ENCODE measurements around the gene CCDC38. TPM values are rescaled to one million over a fixed set of nuclear protein-coding genes. Genes with fewer than 3 reads are reported as not detected.

Gene CCDC38
- not detected in 2 replicates for total RNA-seq

- peak within 1 kb of the TSS; percentile 80 for H3K4me3 ChIP-seq (ENCODE audit: low read depth, low read length)
- DNase-seq (ENCODE audit: low read depth): peak; percentile 44
- TF ChIP-seq CTCF (IDR thresholded peaks at IDR 0.05; ENCODE audit: insufficient read depth, low read depth, low read length): no peak
Measured at GRCh38 chr12:95942524-95943329, at the start of gene CCDC38. CCDC38 (minus strand) TSS chr12:95942614; CDS start chr12:95936509, 6,105 bp downstream.

DNA sequence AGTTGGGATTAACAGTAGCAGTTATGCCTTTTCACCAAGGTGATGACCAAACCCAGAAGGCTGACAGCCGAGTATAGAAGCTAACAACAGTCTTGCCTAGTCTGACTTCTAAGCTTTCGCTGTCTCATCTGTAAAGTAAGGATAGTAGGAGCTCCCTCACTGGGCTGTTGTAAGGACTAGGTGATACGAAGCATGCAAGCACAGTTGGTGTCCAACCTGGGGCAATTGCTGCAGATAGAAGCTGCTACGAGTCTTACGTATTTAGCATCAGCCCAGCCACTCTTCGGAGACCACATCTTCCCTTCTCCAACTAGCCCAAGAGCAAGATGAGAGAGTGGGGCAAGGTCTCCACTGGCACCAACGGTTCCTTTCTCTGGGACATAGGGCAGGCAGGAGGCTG lies 47.7 kb upstream of the CCDC38 start:
- DNase-seq (ENCODE audit: low read depth): no peak
- H3K4me3 ChIP-seq (ENCODE audit: low read depth, low read length): no peak overlapping the region
- no peak for TF ChIP-seq CTCF (IDR thresholded peaks at IDR 0.05; ENCODE audit: insufficient read depth, low read depth, low read length)

GRCh38 chr12:95989504-95990123 lies 47.2 kb upstream of the CCDC38 start:
- TF ChIP-seq CTCF (IDR thresholded peaks at IDR 0.05; ENCODE audit: insufficient read depth, low read depth, low read length): no peak
- no peak for DNase-seq (ENCODE audit: low read depth)
- H3K4me3 ChIP-seq (ENCODE audit: low read depth, low read length): no peak overlapping the region

DNA sequence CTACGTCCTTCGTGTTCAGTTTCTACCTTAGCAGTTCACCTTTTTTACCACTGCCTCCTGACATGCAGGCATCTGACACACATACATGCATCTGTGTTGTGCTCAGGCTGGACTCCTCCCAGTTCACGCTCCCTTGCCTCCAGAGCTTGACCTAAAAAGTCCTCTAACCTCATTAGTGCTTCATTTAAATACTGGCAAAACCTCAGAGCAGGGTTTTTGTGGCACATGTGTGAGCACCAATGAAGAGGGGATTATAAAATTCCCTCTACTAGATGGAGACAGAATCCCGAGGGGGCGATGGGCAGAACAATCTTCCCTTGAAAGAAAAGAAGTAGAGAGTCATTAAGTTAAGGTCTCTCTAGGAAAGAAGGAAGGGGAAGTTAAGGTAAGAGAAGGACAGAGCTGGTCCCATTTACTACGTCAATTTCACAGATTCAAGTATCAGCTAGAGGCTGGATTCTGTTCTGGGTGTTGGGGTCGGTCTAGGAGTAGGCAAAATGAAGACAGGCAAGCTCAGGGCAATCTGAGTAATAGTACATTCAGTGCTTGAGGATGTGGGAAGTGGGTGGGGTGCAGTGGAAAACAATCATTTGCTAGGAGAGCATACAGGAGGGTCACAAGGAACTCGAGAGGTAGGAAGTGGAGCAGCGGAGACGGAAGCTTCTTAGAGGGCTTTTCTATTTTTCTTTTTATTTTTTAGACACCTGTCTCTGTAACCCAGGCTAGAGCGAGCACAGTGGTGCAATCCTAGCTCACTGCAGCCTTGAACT lies 46.3 kb upstream of the CCDC38 start:
- TF ChIP-seq CTCF (IDR thresholded peaks at IDR 0.05; ENCODE audit: insufficient read depth, low read depth, low read length): no peak

DNA sequence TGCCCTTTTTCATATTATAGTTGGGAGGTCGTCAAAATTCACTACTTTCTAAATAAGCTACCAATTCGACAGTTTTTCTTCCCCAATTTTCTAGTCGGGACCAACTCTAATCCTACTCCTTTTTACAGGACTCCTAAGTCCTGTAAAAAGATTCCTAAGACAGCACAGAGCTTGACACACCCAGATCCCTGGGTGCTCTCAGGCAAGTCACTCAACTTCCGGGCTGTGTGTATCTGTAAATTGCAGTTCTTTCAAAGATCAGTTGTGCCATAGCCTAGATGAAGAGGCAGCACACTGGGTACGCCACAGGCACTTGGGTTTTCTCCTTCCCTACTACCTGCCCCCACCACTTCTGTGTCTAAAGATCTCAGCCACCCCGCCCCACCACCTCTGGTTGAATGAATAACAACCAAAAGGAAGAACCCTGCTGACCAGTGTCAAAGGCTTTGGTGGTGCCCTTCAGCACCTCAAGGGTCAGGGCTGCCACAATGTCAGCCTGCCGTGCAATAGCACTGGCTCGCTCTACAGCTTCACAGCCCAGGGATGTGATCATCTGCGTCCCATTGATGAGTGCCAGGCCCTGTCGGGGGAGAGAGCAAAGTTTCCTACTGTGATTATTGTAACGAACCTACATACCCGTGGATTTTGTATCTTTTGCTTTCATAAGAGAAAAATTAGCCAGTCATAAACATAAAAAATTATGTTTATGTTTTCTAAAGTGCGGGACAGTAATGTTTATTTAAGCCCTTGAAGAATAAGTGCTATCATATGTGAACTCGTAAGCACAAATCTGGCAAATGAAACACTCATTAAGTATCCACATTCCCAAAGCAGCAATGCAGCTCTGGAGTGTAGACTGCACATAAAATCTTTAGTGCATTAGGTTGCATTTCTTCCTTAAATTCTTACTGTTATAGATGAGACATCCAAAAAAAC lies 44.5 kb upstream of the CCDC38 start:
- TF ChIP-seq CTCF (IDR thresholded peaks at IDR 0.05; ENCODE audit: insufficient read depth, low read depth, low read length): no peak
- H3K4me3 ChIP-seq (ENCODE audit: low read depth, low read length): no peak overlapping the region
- DNase-seq (ENCODE audit: low read depth): peak; percentile 39

More for the DNA sequence above, 46.3 kb upstream of the CCDC38 start:
- H3K4me3 ChIP-seq (ENCODE audit: low read depth, low read length): no peak overlapping the region
- DNase-seq (ENCODE audit: low read depth): no peak

DNA sequence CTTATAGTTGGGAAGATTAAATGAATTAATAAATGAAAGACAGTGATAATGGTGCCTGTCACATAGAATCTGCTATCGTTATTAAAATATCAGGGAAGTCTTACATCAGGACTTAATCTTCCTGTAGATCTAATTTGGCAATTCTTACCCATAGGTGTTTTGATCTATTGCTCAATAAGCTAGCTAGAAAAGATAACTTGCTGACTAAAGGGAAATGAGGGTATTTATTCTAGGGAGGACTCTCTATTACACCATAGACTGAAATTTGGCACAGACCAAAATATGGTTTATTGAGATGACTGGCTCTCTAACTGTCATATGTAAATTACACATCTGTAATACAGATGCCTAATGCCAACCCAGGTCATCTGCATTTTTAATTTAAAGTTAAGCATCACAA lies 42.3 kb upstream of the CCDC38 start:
- DNase-seq (ENCODE audit: low read depth): no peak
- no peak for TF ChIP-seq CTCF (IDR thresholded peaks at IDR 0.05; ENCODE audit: insufficient read depth, low read depth, low read length)
- H3K4me3 ChIP-seq (ENCODE audit: low read depth, low read length): no peak overlapping the region

All from fibroblast of villous mesenchyme (primary cell).